Stomach (tissue), 9 donors: ENCODE results near the gene POLE2. TPM values are rescaled to one million over a fixed set of nuclear protein-coding genes. Genes with fewer than 3 reads are reported as not detected.

ENCODE experiments used
- DNase-seq, 2 donors: peaks; one replicate each; pipeline versions ENCODE4 v3.0.0 to v3.0.0-alpha.2; 2013 to 2019
- H3K27ac ChIP-seq, 5 donors: fragments of 200-600 bp in 4 of 5; sonication (generic) in 4 of 5; one replicate each; pipeline ENCODE4 v1.5.1; 2013 to 2019; ENCODE audit warnings: mild to moderate bottlenecking in 1 of 5, moderate library complexity in 1 of 5
- H3K27me3 ChIP-seq, 3 donors: fragments of 200-600 bp; sonication (generic); one replicate each; pipeline ENCODE4 v1.5.1; 2017 to 2019; ENCODE audit warnings: mixed run types in 1 of 3
- H3K36me3 ChIP-seq, 4 donors: fragments of 200-600 bp; sonication (generic); 1 replicate in 3 of 4; 2 replicates in 1 of 4; pipeline ENCODE4 v1.5.1; 2016 to 2019
- H3K4me1 ChIP-seq, 4 donors: fragments of 200-600 bp; sonication (generic); one replicate each; pipeline ENCODE4 v1.5.1; 2016 to 2019
- H3K4me3 ChIP-seq, 4 donors: fragments of 200-600 bp; sonication (generic) in 3 of 4; one replicate each; pipeline ENCODE4 v1.5.1; 2016 to 2019; ENCODE audit warnings: mild to moderate bottlenecking in 1 of 4
- H3K9me3 ChIP-seq, 4 donors: fragments of 200-600 bp; sonication (generic); one replicate each; pipeline ENCODE4 v1.5.1; 2016 to 2019
- EP300 ChIP-seq: sonication (generic); formaldehyde crosslinking; IDR thresholded peaks from one replicate; pipeline ENCODE4 v1.6.1; 2017; ENCODE audit warnings: antibody characterized with exemption
- POLR2A ChIP-seq, 4 donors: fragments of 450-650 bp; IDR thresholded peaks; one replicate each; pipeline ENCODE4 v1.6.1; 2016; ENCODE audit warnings: antibody characterized with exemption in 4 of 4, control low read depth in 2 of 4, mild to moderate bottlenecking in 1 of 4, moderate library complexity in 1 of 4
- POLR2AphosphoS5 ChIP-seq, 3 donors: sonication (generic); formaldehyde crosslinking; IDR thresholded peaks; one replicate each; pipeline ENCODE4 v1.6.1; 2016; ENCODE audit warnings: antibody characterized with exemption in 3 of 3
- WGBS, 5 donors: extraction: QIAGEN DNeasy Blood & Tissue Kit in 3 of 5; methylation state at CpG; one replicate each; pipeline versions ENCODE4 v1.1.5 to v1.1.7; 2013 to 2018; 5-methylcytosine and 5-hydroxymethylcytosine counted together
- intact Hi-C: fragments of 100-400 bp; cut with DNase I; formaldehyde crosslinking; loops from one replicate; pipeline ENCODE4 v1.15.1; 2023; ENCODE audit warnings: low total_unique reads
- polyA plus RNA-seq, 3 donors: library from polyadenylated mRNA; stranded (reverse); fragments of 200-250 nt; gene quantifications; one replicate each; pipeline ENCODE4 v1.2.3, GENCODE V29; 2013
- total RNA-seq, 5 donors: library from RNA; depleted of rRNA; stranded (reverse); fragments of >200 nt; gene quantifications; one replicate each; pipeline versions ENCODE4 v1.1.0 to v1.2.3, GENCODE V29; 2014 to 2016
- TF ChIP-seq, protein P1 (sequence below), 7 experiments: fragments of 450-650 bp in 4 of 7; fragments of 200-600 bp in 3 of 7; sonication (generic) in 3 of 7; IDR thresholded peaks; one replicate each; pipeline ENCODE4 v1.5.1; 2016 to 2019; ENCODE audit warnings: antibody characterized with exemption in 7 of 7, control low read depth in 2 of 7, mild to moderate bottlenecking in 1 of 7
- donor health status: healthy with polysubstance abuse.
- donor health status: Bipolar disorder and iron deficiency.
- donor health status: healthy.

The POLE2 gene
- total and polyA plus RNA-seq, 8 donors = 1.8 to 17.1 (median 5.2) TPM; not detected in 1

DNA sequence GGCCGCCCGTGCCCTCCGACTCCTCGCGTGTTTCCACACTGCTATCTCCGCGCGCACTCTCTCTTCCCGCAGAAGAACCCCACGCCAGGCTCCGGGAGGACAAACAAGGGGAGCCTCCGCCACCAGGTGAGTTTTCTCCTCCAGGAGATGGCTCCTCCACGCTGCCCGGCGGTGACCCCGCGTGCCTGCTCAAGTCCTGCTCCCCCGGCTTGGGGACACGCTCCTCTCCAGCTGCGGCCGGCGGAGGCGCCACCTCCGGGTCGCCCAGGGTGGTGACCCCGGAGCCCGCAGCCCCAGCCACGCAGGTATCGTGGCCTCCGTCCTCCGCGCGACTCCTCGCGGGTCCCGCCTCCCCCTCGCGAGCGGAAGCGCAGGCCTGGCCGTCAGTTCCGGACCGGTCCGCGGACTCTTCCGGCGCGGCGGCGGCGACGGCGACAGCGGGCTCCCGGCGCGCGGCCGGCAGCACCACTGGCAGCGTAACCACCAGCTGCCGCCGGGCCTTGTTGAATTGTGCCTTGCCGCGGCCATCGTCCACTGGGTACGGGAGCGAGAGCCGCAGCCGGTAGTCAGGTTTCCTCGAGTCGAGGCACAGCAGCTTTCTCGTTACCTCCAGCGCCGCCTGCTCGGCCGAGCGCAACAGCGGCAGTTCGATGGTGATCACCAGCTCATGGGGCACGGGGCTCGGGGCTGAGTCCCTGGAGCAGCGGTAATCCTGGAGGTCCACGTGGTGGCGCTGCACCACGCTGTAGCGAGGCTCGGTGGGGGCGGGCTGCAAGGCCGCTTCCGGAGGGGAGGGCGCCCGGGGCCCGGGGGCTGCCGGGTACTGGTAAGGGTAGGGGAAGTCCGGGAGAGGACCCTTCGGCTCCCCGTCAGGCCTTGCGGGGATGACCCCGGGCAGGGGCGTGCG lies 54.1 kb downstream of the POLE2 start:
- peaks cover 0 to 26% (median 11%) of the 10 kb centered on the region in 4 donors for H3K36me3 ChIP-seq
- DNase-seq = peak; percentile 91 to 98
- intact Hi-C loops = loop anchor here (10.0 kb wide), 1 partner anchor 131 kb away; the partner anchor contains the start of gene KLHDC2

DNA sequence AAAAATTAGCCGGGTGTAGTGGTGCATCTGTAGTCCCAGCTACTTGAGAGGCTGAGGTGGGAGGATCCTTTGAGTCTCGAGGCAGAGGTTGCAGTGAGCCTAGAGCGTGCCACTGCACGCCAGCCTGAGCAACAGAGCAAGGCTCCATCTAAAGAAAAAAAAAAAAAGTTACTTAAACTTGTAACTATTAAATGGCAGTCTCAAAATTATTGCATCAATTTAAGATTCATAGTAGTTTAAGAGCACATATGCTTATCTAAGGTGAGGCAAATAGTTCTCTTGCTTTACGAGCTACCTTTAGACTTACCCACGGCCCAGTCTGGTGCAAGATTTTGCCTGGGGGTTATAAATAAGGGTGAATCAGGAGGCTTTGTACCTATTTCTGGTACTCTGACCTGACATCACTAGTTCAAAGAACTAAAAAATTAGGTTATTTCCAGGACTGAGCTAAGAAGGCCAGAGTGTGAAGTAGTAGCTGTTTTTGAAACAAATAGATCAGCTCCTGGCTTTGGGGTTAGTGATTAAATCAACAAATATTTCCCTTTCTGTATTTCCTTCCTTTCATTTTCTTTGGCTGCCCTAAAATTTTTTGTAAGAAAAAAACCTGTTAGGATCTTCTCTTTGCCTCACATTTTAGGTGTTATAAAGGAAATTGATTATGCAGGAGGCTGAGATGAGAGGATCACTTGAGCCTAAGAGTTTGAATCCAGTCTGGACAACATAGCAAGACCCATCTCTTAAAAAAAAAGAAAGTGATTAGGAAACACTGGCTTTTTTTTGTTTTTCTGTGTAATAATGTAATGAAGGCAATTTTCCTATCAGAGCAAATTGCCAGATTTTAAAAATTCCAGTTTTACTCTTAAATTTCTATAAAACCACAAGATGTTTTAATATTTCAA lies 63.8 kb downstream of the POLE2 start:
- intact Hi-C loops = no loop called here
- 31 to 54% (median 45%) methylated on average over 6 of the region's 6 CpGs for whole genome bisulfite sequencing, 5 donors
- H3K9me3 ChIP-seq = no peaks in the 10 kb centered on the region
- peaks cover 0 to 18% (median 11%) of the 10 kb centered on the region in 4 donors for H3K36me3 ChIP-seq
- no peak for DNase-seq
- H3K4me1 ChIP-seq = peaks cover 18 to 52% (median 40%) of the 10 kb centered on the region in 4 donors
- H3K27me3 ChIP-seq = no peaks in the 10 kb centered on the region
- TF ChIP-seq, protein P1, sequence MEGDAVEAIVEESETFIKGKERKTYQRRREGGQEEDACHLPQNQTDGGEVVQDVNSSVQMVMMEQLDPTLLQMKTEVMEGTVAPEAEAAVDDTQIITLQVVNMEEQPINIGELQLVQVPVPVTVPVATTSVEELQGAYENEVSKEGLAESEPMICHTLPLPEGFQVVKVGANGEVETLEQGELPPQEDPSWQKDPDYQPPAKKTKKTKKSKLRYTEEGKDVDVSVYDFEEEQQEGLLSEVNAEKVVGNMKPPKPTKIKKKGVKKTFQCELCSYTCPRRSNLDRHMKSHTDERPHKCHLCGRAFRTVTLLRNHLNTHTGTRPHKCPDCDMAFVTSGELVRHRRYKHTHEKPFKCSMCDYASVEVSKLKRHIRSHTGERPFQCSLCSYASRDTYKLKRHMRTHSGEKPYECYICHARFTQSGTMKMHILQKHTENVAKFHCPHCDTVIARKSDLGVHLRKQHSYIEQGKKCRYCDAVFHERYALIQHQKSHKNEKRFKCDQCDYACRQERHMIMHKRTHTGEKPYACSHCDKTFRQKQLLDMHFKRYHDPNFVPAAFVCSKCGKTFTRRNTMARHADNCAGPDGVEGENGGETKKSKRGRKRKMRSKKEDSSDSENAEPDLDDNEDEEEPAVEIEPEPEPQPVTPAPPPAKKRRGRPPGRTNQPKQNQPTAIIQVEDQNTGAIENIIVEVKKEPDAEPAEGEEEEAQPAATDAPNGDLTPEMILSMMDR (IDR thresholded peaks at IDR 0.05) = no peak
- peak overlapping the region in 4 of 5 donors; percentile 19 to 51 (median 30) for H3K27ac ChIP-seq
- H3K4me3 ChIP-seq = peak overlapping the region in 2 of 4 donors; percentile 87 to 95

More for the DNA sequence above, 54.1 kb downstream of the POLE2 start:
- Histone ChIP-seq H3K4me3 (peak overlapping the region; percentile 70 to 94 (median 92)), H3K9me3 (no peaks in the 10 kb centered on the region), H3K4me1 (peaks cover 14 to 79% (median 50%) of the 10 kb centered on the region in 4 donors), H3K27ac (peak overlapping the region; percentile 96 to 99 (median 98)), H3K27me3 (no peaks in the 10 kb centered on the region)
- TF ChIP-seq EP300 = no peak
- TF ChIP-seq POLR2AphosphoS5 (IDR thresholded peaks at IDR 0.05) = peak; percentile 50 to 88 (median 86)
- TF ChIP-seq, protein P1 (IDR thresholded peaks at IDR 0.05) = peak in 5 of 7 experiments; percentile 52 to 91 (median 82)
- peak in 1 of 4 donors; percentile 36 for TF ChIP-seq POLR2A (IDR thresholded peaks at IDR 0.05)
- WGBS, 5 donors = 0 to 1% (median 1%) methylated on average over 27 to 101 of the region's 101 CpGs

DNA sequence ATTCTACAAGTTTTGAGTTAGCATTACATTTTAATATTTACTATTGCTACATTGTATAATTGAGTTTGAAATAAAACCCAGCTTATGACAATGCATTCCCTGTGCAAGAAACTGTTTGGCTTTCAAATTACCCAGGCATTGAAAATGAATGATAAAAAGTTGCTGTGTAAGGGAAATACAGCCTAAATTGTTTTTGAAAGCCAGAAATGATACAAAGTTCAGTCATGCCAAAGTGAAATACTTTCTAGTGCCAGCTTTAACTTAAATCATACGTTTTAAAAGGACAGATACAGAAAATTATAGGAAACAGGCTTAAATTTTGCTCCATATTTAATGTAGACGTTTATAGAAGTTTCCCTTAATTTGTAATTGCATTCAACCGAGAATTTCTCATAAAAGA lies 64.6 kb downstream of the POLE2 start:
- 22 to 38% (median 29%) methylated on average over 3 of the region's 3 CpGs for WGBS, 5 donors
- intact Hi-C loops = no loop called here
- peaks cover 0 to 24% (median 16%) of the 10 kb centered on the region in 4 donors for H3K36me3 ChIP-seq
- H3K4me1 ChIP-seq = peaks cover 23 to 55% (median 43%) of the 10 kb centered on the region in 4 donors
- no peaks in the 10 kb centered on the region for H3K9me3 ChIP-seq
- no peaks in the 10 kb centered on the region for H3K27me3 ChIP-seq
- peak overlapping the region in 2 of 4 donors; percentile 87 to 95 for H3K4me3 ChIP-seq
- TF ChIP-seq POLR2AphosphoS5 (IDR thresholded peaks at IDR 0.05) = no peak
- TF ChIP-seq POLR2A (IDR thresholded peaks at IDR 0.05) = no peak
- no peak for DNase-seq
- H3K27ac ChIP-seq = peak overlapping the region in 3 of 5 donors; percentile 19 to 51 (median 37)

DNA sequence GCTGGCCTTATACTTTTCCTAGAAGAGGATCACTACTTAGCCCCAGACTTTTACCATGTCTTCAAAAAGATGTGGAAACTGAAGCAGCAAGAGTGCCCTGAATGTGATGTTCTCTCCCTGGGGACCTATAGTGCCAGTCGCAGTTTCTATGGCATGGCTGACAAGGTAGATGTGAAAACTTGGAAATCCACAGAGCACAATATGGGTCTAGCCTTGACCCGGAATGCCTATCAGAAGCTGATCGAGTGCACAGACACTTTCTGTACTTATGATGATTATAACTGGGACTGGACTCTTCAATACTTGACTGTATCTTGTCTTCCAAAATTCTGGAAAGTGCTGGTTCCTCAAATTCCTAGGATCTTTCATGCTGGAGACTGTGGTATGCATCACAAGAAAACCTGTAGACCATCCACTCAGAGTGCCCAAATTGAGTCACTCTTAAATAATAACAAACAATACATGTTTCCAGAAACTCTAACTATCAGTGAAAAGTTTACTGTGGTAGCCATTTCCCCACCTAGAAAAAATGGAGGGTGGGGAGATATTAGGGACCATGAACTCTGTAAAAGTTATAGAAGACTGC lies 65.9 kb downstream of the POLE2 start:
- no peak for DNase-seq
- Histone ChIP-seq H3K27me3 (no peaks in the 10 kb centered on the region), H3K36me3 (peaks cover 8 to 30% (median 26%) of the 10 kb centered on the region in 4 donors), H3K4me3 (peak overlapping the region; percentile 86 to 97 (median 91)), H3K9me3 (no peaks in the 10 kb centered on the region), H3K27ac (peak overlapping the region in 4 of 5 donors; percentile 92 to 96 (median 94)), H3K4me1 (peaks cover 25 to 68% (median 48%) of the 10 kb centered on the region in 4 donors)
- intact Hi-C loops = no loop called here
- no peak for TF ChIP-seq POLR2A (IDR thresholded peaks at IDR 0.05)
- TF ChIP-seq POLR2AphosphoS5 (IDR thresholded peaks at IDR 0.05) = no peak
- WGBS, 5 donors = 12 to 55% (median 25%) methylated on average over 3 of the region's 3 CpGs
